GM12891 (cell line): ENCODE data around the gene SCN11A.

Experiments
- DNase-seq: peaks from one replicate; pipeline ENCODE4 v3.0.0; 2011; ENCODE audit warnings: low spot score; ENCODE audit not compliant: insufficient read length
- FAIRE-seq: peaks from 2 replicates; lab custom pipeline; 2011; peaks lifted over from hg19 to GRCh38; lab: Jason Lieb, UNC
- PAX5 ChIP-seq: IDR thresholded peaks from 2 replicates; pipeline ENCODE4 v1.6.1; 2011; ENCODE audit warnings: low read length, moderate library complexity, mild to moderate bottlenecking; ENCODE audit not compliant: insufficient read depth, severe bottlenecking
- POLR2A ChIP-seq: IDR thresholded peaks from 2 replicates; pipeline ENCODE4 v1.6.1; 2011; ENCODE audit warnings: low read depth, low read length, control low read depth
- POLR2AphosphoS5 ChIP-seq: IDR thresholded peaks from 2 replicates; pipeline ENCODE4 v1.6.1; 2011; ENCODE audit warnings: low read depth, low read length, control low read depth
- POU2F2 ChIP-seq: IDR thresholded peaks from 2 replicates; pipeline ENCODE4 v1.6.1; 2011; ENCODE audit warnings: low read depth, mild to moderate bottlenecking, control low read depth, low read length, moderate library complexity
- SPI1 ChIP-seq: IDR thresholded peaks from 2 replicates; pipeline ENCODE4 v1.6.1; 2011; ENCODE audit warnings: low read depth, low read length, control low read depth
- TAF1 ChIP-seq: IDR thresholded peaks from 2 replicates; pipeline ENCODE4 v1.6.1; 2011; ENCODE audit warnings: low read depth, low read length, control low read depth

Gene SCN11A

DNA sequence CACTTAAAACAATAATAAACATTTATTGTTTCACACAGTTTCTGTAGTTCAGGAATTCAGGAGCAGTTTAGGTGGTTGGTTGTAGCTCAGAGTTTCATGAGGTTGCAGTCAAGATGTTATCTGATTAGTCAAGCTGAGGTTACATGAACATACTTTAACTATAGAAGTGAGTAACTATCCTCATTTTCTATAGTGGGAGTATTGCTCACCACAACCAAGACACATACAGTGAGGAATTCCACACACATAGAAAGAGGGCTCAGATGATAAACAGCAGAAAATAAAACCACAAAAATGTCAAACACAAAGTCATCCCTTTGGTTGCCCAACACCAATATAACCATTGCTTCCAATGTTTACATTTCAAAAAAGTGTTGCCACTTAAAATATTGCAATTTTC, 13.6 kb downstream of the SCN11A start:
- no peak for DNase-seq
- TF ChIP-seq TAF1: no peak
- no peak for TF ChIP-seq SPI1
- TF ChIP-seq POU2F2: no peak
- TF ChIP-seq POLR2A: no peak
- no peak for TF ChIP-seq POLR2AphosphoS5
- FAIRE-seq: no peak

GRCh38 chr3:39029556-39029955, 22.2 kb downstream of the SCN11A start:
- FAIRE-seq: no peak
- DNase-seq: no peak

DNA sequence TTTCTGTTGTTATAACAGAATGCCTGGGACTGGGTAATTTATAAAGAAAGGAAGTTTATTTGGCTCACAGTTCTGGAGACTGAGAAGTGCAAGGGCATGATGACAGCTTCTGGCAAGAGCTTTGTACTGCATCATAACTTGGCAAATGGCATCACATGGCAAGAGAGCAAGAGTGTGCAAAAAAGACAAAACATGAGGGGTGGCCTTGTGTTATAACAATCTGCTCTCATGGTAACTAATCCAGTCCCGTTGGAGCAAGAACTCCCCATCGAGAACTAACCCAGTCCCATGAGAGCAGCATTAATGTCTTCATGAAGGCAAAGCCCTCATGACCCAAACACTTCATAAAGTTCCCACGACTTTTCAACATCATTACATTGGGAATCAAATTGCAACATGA, 23.2 kb downstream of the SCN11A start:
- DNase-seq (no peak), FAIRE-seq (no peak)
- no peak for TF ChIP-seq POLR2AphosphoS5
- TF ChIP-seq POU2F2: no peak
- TF ChIP-seq PAX5: no peak
- no peak for TF ChIP-seq POLR2A
- no peak for TF ChIP-seq TAF1
- no peak for TF ChIP-seq SPI1

More at GRCh38 chr3:39029556-39029955, 22.2 kb downstream of the SCN11A start:
- TF ChIP-seq POU2F2: no peak
- no peak for TF ChIP-seq POLR2A
- no peak for TF ChIP-seq TAF1
- TF ChIP-seq SPI1: no peak
- TF ChIP-seq PAX5: no peak
- TF ChIP-seq POLR2AphosphoS5: no peak

GRCh38 chr3:39025222-39025970, 26.3 kb downstream of the SCN11A start:
- TF ChIP-seq TAF1: no peak
- no peak for TF ChIP-seq POLR2AphosphoS5
- no peak for TF ChIP-seq POLR2A
- no peak for TF ChIP-seq POU2F2
- TF ChIP-seq PAX5: no peak
- TF ChIP-seq SPI1: no peak
- FAIRE-seq (no peak), DNase-seq (no peak)

GRCh38 chr3:39024497-39024896, 27.2 kb downstream of the SCN11A start:
- FAIRE-seq (no peak), DNase-seq (no peak)
- TF ChIP-seq POU2F2: no peak
- TF ChIP-seq POLR2A: no peak

DNA sequence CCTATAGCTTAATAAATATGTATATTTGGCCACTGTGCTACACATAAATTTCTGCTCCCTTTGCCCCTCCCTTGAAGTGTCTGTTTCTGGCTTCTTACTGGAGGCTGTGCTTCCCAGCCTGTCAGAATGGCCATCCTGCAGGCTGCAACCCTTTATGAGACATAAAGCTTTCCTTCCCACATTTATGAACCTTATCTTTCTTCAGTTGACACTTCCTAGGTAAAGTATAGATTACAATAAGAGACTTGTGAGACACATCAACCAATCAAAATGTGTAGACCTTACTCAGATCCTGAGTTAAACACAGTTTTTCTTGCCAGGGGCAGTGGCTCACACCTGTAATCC, 29.5 kb downstream of the SCN11A start:
- no peak for DNase-seq
- TF ChIP-seq TAF1: no peak
- TF ChIP-seq SPI1: no peak
- TF ChIP-seq POLR2A: no peak
- no peak for TF ChIP-seq POLR2AphosphoS5
- TF ChIP-seq PAX5: no peak
- no peak for TF ChIP-seq POU2F2
- FAIRE-seq: no peak

DNA sequence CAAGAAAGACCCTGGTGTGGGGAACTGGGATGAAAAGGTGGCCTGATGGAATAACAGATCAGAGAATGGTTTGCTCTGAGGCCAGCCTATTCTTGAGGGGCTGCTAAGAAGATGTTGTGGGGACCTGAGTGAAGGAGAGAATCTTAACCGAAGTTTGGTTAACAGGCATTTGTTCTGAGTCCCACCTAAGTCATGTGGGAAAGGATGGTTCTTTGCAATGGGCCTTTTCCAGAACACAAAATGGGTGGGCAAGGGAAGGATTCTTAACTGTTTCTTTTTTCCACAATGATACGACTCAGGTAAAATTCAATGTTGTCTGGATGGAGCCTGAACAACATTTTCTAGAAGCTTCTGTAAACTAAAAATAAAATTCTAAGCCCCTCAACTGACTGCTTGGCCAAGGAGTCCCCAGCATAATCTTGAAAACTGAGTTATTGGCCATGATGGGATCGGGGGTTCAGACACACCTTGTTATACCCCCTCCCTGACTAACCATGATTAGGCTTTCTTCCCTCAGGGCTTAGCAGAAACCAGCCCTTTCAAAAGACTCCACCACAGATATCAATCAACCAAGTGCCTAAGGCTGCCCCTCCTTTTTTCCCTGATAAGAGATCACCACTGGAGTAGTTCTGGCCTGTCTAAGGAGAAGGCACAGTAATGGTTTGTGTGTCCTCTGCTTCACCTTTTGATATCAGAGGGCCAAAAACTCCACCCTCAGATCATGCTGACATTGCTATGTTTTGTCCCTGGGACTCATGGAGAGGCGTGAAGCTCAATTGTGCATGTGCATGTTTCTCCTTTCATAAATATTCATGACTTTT, 30.1 kb downstream of the SCN11A start:
- no peak for FAIRE-seq
- TF ChIP-seq SPI1 (no peak), POU2F2 (no peak), POLR2AphosphoS5 (no peak), POLR2A (no peak), PAX5 (no peak), TAF1 (no peak)
- DNase-seq: no peak

GRCh38 chr3:39021029-39021428, 30.7 kb downstream of the SCN11A start:
- no peak for FAIRE-seq

DNA sequence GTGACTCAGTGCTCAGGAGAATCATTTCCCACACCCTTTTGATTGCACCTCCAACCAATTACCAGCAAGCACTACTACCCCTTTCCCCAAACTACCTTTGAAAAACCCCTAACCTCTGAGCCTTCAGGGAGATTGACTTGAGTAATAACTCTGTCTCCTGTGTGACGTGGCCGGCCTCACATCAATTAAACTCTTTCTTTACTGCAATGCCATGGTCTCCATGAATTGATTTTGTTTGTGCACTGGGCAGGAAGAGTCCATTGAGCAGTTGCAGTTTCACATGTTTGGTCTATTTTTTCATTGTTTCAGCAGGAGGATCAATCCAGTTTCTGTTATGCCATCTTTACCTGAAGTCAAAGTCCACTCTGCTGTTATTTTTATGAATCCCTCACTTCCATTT, 32.4 kb downstream of the SCN11A start:
- TF ChIP-seq SPI1 (no peak), POLR2AphosphoS5 (no peak), POLR2A (no peak), POU2F2 (no peak), TAF1 (no peak), PAX5 (no peak)
- no peak for FAIRE-seq
- no peak for DNase-seq

More at GRCh38 chr3:39021029-39021428, 30.7 kb downstream of the SCN11A start:
- no peak for TF ChIP-seq TAF1
- TF ChIP-seq POLR2A: no peak
- TF ChIP-seq POU2F2: no peak
- TF ChIP-seq SPI1: no peak
- no peak for TF ChIP-seq PAX5
- no peak for TF ChIP-seq POLR2AphosphoS5
- no peak for DNase-seq

- DNase-seq (no peak), FAIRE-seq (no peak)
- TF ChIP-seq TAF1 (no peak), POU2F2 (no peak), SPI1 (no peak), POLR2AphosphoS5 (no peak), PAX5 (no peak), POLR2A (no peak)
Observed at GRCh38 chr3:39015418-39015817, 36.3 kb downstream of the SCN11A start.
